PFSK-1 (cell line): ENCODE data around the gene DOCK4.

Source experiments
- FOXP2 ChIP-seq: optimal IDR thresholded peaks from 2 replicates; pipeline ENCODE3; 2011; ENCODE audit warnings: borderline replicate concordance, control low read depth, inconsistent platforms; ENCODE audit not compliant: insufficient read depth; ENCODE audit errors: extremely low read length, extremely low read depth
- POLR2AphosphoS5 ChIP-seq: IDR thresholded peaks from 2 replicates; pipeline ENCODE4 v1.6.1; 2012; ENCODE audit warnings: low read depth, mild to moderate bottlenecking, control low read depth, low read length, moderate library complexity
- SIN3A ChIP-seq: IDR thresholded peaks from 2 replicates; pipeline ENCODE4 v1.6.1; 2012; ENCODE audit warnings: mild to moderate bottlenecking, low read length, moderate library complexity, borderline replicate concordance; ENCODE audit not compliant: insufficient read depth
- TAF1 ChIP-seq: IDR thresholded peaks from 2 replicates; pipeline ENCODE4 v1.6.1; 2012; ENCODE audit warnings: low read length, control low read depth, borderline replicate concordance; ENCODE audit not compliant: insufficient read depth
- TF ChIP-seq, protein P1 (sequence below), 2 experiments: IDR thresholded peaks; 2 replicates each; pipeline versions ENCODE4 v1.6.1 to v1.8.0; 2011 to 2012; ENCODE audit warnings: low read depth in 2 of 2, low read length in 2 of 2, control low read depth in 1 of 2, inconsistent platforms in 1 of 2, mild to moderate bottlenecking in 1 of 2, moderate library complexity in 1 of 2; ENCODE audit not compliant: insufficient read depth in 1 of 2

DOCK4 gene

DNA sequence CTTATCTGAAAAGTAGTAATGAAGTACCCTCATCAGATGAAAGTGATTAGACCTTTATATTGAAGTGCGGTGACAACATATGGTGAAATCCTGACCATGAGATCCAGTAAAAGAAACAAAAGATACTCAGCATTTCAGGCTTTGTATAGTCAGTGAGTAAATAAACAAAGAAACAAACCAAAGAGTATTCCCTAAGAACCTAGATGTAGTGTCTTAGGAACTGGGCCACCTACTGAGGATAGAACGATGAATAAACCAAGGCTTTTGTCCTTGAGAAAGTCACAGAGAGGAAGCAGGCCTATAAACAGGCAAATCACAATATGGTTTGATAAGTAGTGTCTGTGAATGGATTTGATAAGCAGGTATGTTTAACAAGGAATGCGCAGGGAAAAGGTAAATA is 46.5 kb upstream of the DOCK4 start:
- TF ChIP-seq SIN3A (no peak), FOXP2 (no peak), POLR2AphosphoS5 (no peak), TAF1 (no peak)
- TF ChIP-seq, protein P1, sequence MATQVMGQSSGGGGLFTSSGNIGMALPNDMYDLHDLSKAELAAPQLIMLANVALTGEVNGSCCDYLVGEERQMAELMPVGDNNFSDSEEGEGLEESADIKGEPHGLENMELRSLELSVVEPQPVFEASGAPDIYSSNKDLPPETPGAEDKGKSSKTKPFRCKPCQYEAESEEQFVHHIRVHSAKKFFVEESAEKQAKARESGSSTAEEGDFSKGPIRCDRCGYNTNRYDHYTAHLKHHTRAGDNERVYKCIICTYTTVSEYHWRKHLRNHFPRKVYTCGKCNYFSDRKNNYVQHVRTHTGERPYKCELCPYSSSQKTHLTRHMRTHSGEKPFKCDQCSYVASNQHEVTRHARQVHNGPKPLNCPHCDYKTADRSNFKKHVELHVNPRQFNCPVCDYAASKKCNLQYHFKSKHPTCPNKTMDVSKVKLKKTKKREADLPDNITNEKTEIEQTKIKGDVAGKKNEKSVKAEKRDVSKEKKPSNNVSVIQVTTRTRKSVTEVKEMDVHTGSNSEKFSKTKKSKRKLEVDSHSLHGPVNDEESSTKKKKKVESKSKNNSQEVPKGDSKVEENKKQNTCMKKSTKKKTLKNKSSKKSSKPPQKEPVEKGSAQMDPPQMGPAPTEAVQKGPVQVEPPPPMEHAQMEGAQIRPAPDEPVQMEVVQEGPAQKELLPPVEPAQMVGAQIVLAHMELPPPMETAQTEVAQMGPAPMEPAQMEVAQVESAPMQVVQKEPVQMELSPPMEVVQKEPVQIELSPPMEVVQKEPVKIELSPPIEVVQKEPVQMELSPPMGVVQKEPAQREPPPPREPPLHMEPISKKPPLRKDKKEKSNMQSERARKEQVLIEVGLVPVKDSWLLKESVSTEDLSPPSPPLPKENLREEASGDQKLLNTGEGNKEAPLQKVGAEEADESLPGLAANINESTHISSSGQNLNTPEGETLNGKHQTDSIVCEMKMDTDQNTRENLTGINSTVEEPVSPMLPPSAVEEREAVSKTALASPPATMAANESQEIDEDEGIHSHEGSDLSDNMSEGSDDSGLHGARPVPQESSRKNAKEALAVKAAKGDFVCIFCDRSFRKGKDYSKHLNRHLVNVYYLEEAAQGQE (IDR thresholded peaks at IDR 0.05; ENCODE audit: insufficient read depth in 1 of 2, low read depth in 2 of 2, low read length in 2 of 2): no peak

DNA sequence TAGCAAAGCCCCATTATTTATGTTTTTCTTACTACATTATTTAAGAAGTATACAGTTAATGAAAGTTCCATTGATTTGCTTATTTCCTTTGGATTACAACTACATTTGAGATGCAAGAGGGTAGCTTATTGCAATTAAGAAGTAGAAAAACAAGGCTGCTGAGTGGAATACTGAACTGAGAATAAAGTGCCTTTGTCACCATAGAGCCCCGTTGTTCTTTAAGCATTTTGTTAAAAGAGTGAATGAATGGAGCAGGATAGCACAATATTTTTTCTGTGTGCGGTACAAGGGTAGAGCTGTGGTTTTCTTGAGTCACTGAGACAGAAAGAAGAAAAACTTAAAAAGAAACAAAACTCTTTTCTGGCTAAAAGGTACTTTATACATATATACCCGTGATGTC is 45.9 kb upstream of the DOCK4 start:
- TF ChIP-seq SIN3A: no peak
- TF ChIP-seq POLR2AphosphoS5: no peak
- TF ChIP-seq FOXP2: no peak
- no peak for TF ChIP-seq TAF1
- TF ChIP-seq, protein P1 (IDR thresholded peaks at IDR 0.05; ENCODE audit: insufficient read depth in 1 of 2, low read depth in 2 of 2, low read length in 2 of 2): no peak

DNA sequence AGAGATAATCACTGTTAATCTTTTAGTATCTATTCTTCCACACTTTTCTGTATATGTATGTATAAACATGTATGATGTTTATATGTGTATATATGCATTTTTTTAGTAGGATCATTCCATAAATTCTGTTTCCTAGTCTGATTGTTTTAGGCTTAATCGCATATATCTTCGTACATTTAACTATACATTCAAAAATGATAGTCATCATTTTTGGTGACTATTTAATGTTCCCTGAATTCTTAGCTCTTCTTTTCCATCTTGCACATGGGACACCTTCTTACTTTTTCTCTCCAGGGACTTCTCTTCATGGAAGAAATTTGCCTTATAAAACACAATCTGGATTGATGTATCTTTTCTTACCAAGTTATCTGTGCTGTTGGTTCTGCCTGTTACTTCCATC is 42.4 kb upstream of the DOCK4 start:
- TF ChIP-seq TAF1: no peak
- TF ChIP-seq, protein P1 (IDR thresholded peaks at IDR 0.05; ENCODE audit: insufficient read depth in 1 of 2, low read depth in 2 of 2, low read length in 2 of 2): no peak
- no peak for TF ChIP-seq FOXP2
- no peak for TF ChIP-seq POLR2AphosphoS5
- no peak for TF ChIP-seq SIN3A

DNA sequence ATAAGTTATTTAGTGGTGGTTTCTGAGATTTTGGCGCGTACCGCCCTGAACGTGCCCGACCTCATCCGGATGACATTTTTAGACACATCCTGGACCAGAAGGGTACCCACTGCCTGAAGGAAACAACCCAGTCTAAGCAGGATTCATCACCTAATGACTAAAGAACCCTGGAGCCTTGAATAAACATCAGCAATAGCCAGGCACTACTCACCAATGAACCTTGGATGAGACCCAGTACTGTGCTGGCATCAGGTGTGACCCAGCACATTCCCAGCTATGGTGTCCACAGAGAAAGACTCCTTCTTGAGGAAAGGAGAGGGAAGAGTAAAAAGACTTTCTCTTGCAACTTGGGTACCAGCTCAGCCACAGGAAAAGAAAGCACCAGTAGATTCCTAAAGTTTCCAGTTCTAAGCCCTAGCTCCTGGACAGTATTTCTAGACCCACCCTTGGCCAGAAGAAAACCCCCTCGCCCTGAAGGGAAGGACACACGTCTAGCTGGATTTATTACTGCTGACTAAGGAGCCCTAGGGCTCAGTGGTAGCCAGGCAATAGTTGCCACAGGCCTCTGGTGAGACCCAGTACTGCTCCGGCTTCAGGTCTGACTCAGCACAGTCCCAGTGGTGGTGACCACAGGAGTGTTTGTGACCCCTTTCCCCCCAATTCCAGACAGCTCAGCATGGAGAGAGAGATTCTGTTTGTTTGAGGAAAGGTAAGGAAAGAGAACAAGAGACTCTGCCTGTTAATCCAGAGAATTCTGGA is 32.8 kb upstream of the DOCK4 start:
- TF ChIP-seq POLR2AphosphoS5: no peak
- TF ChIP-seq TAF1: no peak
- TF ChIP-seq, protein P1 (IDR thresholded peaks at IDR 0.05; ENCODE audit: insufficient read depth in 1 of 2, low read depth in 2 of 2, low read length in 2 of 2): no peak
- TF ChIP-seq SIN3A: no peak
- TF ChIP-seq FOXP2: no peak
